ENCODE measurements around the gene ZNF609. TPM values are rescaled to one million over a fixed set of nuclear protein-coding genes. Genes with fewer than 3 reads are reported as not detected.

ZNF609 gene
- polyA plus RNA-seq, 1 donor (not counting 4 experiments of a cell fraction or from before 2014, with no cell fraction given), result 16.9 TPM

DNA sequence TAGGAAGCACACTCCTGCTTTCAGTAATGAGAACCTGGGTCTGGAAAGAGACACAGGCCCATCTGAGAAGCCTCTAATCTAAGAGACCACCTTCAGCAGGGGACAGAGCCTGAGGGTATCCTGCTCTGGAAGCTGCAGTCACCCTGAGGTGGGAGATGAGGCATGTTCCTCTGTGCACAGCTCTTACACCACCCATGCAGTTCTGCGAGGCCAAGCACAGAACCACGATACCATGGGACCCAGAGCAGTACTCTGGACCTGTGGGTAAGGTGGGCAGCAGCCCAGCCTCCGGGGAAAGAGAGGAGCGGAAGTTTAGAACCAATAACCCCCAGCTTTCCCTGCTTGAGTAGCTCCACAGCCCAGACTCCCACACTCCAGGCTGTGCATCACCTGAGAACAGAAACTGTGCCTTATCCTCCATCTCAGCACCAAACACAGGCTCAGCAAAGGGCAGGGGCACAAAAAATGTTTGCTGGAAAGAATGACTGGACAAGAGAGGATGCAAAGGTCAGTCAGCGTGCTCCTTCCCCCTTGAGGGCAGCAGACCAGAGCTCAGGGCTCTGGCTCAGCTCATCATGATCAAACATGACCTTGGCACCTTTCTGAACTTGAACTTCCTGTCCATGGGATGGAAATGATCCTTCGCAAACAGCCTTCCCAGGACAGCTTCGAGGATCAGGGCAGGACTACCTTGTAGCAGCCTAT, 271.9 kb downstream of the ZNF609 start:
- no peaks in the 10 kb centered on the region for H4K20me1 ChIP-seq (ENCODE audit: control insufficient read depth, extremely low read depth, insufficient read depth, low read length)
- no peak for TF ChIP-seq EZH2 (IDR thresholded peaks at IDR 0.05; ENCODE audit: low read length)
- TF ChIP-seq, protein P1, sequence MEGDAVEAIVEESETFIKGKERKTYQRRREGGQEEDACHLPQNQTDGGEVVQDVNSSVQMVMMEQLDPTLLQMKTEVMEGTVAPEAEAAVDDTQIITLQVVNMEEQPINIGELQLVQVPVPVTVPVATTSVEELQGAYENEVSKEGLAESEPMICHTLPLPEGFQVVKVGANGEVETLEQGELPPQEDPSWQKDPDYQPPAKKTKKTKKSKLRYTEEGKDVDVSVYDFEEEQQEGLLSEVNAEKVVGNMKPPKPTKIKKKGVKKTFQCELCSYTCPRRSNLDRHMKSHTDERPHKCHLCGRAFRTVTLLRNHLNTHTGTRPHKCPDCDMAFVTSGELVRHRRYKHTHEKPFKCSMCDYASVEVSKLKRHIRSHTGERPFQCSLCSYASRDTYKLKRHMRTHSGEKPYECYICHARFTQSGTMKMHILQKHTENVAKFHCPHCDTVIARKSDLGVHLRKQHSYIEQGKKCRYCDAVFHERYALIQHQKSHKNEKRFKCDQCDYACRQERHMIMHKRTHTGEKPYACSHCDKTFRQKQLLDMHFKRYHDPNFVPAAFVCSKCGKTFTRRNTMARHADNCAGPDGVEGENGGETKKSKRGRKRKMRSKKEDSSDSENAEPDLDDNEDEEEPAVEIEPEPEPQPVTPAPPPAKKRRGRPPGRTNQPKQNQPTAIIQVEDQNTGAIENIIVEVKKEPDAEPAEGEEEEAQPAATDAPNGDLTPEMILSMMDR (optimal IDR thresholded peaks at IDR 0.05 in 1 of 3, IDR thresholded peaks at IDR 0.05 in 1 of 3, conservative IDR thresholded peaks at IDR 0.05 in 1 of 3; ENCODE audit: extremely low read depth in 1 of 3, insufficient read depth in 2 of 3, low read length in 3 of 3), result no peak
- FAIRE-seq (no peak), DNase-seq (ENCODE audit: low read depth, low spot score) (no peak)
- no peaks in the 10 kb centered on the region for H3K79me2 ChIP-seq (ENCODE audit: control insufficient read depth, insufficient read depth, low read length)
- H3K4me1 ChIP-seq (ENCODE audit: control insufficient read depth, extremely low read depth, insufficient read depth, low read length), result no peaks in the 10 kb centered on the region
- H3K9me1 ChIP-seq (ENCODE audit: control insufficient read depth, extremely low read depth, insufficient read depth, low read length), result no peaks in the 10 kb centered on the region
- H3K27ac ChIP-seq (ENCODE audit: control insufficient read depth, insufficient read depth, low read length), result no peak overlapping the region
- H2AFZ ChIP-seq (ENCODE audit: control insufficient read depth, low read length), result no peak overlapping the region
- no peaks in the 10 kb centered on the region for H3K36me3 ChIP-seq (ENCODE audit: control insufficient read depth in 2 of 2, extremely low read depth in 1 of 2, insufficient read depth in 2 of 2, low read length in 2 of 2)
- H3K27me3 ChIP-seq (ENCODE audit: control insufficient read depth, extremely low read depth, insufficient read depth, low read length), result no peaks in the 10 kb centered on the region
- H3K9ac ChIP-seq (ENCODE audit: control insufficient read depth, extremely low read depth, insufficient read depth, low read length), result no peak overlapping the region
- H3K9me3 ChIP-seq (ENCODE audit: control insufficient read depth, low read depth, low read length), result no peaks in the 10 kb centered on the region
- dilution Hi-C loops (cut with MboI; ENCODE audit: extremely low pct_ligation_motif_present, low sequenced_read_pairs), result no loop called here
- H3K4me3 ChIP-seq (ENCODE audit: control insufficient read depth in 2 of 3, extremely low read depth in 1 of 3, insufficient read depth in 2 of 3, low read depth in 1 of 3, low read length in 3 of 3), result no peak overlapping the region
- no peak overlapping the region for H3K4me2 ChIP-seq (ENCODE audit: control insufficient read depth, extremely low read depth, insufficient read depth, low read depth, low read length)

Small RNAs within 50 kb of the gene (small RNA-seq; reads per million reads assigned to genes)
- gene AC100830.2 (ENCODE audit: insufficient read length in 3 of 3, low read depth in 3 of 3, low replicate concordance in 1 of 3), result 0 reads per million in 3 experiments
- 0 reads per million in 3 experiments for gene RF00019 (ENCODE audit: insufficient read length in 3 of 3, low read depth in 3 of 3, low replicate concordance in 1 of 3)
- gene RNU6-549P (ENCODE audit: insufficient read length in 3 of 3, low read depth in 3 of 3, low replicate concordance in 1 of 3), result 0 reads per million in 3 experiments

Other genes starting within 250 kb of the ZNF609 start
- 20.4 to 28.9 TPM (median 23.8 TPM) in 3 replicates for gene CSNK1G1, start 104.4 kb upstream of the ZNF609 start, polyA plus RNA-seq
- gene PCLAF, start 79.1 kb upstream of the ZNF609 start, polyA plus RNA-seq, result 11.0 to 55.0 TPM (median 37.7 TPM) in 3 replicates
- 27.9 to 31.5 TPM (median 31.1 TPM) in 3 replicates for gene TRIP4, start 72.7 kb upstream of the ZNF609 start, polyA plus RNA-seq